Stimulated activated CD4-positive, alpha-beta T cell treated with anti-CD3 and anti-CD28 coated beads, Interleukin-2, amount 100 ng/mL, for 4 hours (primary cell): ENCODE results near the gene DLEC1.
A peak's percentile ranks its signal among the peaks of the same experiment; 100 is the strongest.
"Not testable (repeated sequence)": the region's sequence is repeated elsewhere in the genome, so short reads cannot be mapped to it uniquely, and the experiment has no call there.

Experiments
- DNase-seq: peaks from one replicate; pipeline ENCODE4 v3.0.0-alpha.2; 2020; ENCODE audit warnings: low read depth

DLEC1 gene

DNA sequence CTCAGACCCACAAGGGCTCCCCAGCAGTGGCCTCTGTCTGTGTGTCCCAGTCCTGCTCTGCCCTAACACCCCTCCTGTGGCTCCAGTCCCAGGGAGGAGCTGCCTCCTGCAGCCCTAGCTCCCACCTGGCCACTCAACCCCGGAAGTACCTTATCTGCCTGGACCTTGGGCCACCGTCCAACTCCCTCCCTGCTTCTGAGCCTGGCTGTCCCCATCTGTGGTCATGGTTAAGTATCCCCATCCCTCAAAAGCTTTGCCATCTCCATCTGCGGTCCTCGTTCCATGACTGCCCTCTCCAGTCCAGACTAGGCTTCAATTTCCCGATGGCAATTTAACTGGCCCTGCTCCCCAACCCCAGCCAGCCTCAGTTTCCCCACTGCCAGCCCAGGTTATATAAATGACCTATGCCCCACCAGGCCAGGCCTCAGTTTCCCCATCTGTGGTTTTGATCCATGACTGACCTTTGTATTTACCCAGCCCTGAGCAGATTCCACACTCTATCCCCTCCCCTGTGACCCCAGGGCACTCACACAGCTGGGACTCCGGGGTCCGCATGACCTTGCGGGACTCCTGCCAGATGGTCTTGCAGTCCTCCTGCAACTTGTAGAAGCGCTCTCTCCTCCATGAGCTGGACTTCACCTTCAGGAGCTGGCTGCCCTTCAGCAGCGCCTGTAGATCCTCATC lies 19.2 kb upstream of the DLEC1 start:
- DNase-seq = no peak

DNA sequence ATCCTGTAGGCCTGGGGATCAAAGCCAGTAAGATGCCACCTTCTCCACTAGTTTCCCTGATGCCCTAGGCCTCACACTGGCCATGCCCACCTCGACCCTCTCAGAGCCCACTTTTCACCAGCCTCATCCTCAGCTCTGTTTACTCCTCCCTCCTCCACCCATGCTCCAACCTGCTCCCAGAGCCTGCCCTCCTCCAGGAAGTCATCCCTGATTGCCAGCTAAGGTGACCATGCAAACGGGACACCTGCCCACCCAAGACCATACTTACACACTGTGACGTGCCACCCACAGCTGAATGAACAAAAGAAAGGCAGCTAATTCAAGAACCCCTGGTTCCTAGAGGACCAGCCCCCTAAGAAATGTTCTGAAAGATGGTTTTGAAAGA lies 18.7 kb upstream of the DLEC1 start:
- DNase-seq = no peak

DNA sequence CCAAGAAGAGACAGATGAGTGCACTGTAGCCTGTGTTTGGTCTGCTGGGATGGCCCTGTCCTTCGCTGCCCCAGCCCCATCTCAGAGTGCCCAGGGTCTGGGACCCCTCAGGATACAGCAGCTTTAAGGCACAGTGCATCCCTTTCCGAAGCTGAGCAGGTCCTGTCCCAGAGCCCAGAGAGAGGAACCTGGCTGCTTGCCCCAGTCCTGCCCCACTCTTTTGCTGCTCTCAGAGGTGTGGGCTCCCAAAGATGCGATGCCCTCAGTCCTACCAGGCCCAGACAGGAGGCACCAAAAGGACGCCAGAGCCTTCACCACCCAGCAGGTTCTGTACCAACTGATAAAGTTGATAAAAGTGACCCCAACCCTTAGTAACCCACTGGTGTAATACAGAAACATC lies 17.8 kb upstream of the DLEC1 start:
- no peak for DNase-seq

DNA sequence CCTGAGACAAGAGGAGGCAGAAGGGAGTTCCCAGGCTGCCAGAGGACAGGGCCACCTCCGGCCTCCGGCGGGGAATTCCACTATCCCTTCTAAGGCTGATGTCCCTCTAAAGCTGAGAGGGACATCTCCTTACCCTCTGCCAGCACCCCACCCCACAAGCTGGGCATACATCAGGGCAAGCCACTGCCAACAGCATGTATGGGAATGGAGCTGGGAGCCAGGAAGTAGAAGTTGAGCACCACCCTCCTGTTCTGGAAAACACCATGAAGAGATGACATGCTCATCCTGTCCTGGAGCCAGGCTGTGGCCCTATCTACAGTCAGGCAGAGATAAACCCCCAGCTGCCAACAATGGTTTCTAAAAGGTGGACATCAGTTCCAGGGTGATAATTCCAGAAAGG lies 16.7 kb upstream of the DLEC1 start:
- DNase-seq = no peak

DNA sequence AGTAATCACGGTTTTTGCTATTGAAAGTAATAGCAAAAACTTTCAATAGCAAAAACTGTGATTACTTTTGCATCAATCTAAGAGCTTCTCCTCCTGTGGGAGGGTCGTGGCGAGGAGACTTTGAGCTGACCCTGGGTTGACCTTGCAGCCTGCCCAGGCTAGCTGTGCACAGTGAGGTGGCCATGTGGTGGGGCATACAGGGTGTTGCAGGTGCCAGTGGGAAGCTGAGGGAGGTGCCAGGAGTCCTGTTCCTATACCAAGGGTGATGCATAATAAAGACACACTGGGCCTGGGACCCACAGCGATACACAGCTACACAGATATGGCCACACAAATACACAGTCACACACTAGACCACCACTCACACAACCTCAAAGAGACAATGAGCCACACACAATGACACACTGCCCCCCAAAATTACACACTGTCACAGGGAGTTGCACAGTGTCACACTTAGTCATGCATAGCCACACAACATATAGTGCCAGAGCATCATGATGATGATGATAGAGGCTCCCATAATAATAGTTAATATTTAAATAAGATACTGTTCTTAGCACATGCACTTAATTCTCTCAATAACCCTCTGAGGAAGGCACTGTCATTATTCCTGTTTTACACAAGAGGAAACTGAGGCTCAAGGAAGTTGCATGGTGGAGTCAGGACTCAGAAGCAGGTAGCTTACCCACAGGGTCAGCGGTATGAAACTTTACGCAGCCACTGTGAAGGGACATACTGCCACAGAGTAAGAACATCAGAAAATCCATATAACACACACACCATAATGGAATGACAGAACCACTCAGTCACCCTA lies 15.9 kb upstream of the DLEC1 start:
- DNase-seq = no peak

DNA sequence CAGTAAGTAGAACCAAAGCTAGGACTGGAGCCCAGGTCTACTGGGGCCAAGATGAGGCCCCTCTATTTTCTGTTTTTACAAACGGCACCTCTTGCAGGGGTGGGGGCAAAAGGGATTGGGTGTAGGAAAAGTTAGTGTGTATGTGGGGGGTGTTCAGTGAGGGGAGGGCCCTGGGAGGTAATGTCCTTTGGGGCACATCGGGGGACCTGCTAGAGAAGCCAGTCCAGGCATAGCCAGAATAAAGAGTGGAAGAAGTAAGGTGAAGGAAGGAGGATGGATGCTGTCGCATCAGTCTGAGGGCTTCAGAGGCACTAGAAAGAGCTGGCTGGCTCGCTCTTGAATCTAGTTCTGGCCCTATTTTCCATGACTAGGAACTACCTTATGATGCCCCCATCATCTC lies 12.2 kb upstream of the DLEC1 start:
- no peak for DNase-seq

DNA sequence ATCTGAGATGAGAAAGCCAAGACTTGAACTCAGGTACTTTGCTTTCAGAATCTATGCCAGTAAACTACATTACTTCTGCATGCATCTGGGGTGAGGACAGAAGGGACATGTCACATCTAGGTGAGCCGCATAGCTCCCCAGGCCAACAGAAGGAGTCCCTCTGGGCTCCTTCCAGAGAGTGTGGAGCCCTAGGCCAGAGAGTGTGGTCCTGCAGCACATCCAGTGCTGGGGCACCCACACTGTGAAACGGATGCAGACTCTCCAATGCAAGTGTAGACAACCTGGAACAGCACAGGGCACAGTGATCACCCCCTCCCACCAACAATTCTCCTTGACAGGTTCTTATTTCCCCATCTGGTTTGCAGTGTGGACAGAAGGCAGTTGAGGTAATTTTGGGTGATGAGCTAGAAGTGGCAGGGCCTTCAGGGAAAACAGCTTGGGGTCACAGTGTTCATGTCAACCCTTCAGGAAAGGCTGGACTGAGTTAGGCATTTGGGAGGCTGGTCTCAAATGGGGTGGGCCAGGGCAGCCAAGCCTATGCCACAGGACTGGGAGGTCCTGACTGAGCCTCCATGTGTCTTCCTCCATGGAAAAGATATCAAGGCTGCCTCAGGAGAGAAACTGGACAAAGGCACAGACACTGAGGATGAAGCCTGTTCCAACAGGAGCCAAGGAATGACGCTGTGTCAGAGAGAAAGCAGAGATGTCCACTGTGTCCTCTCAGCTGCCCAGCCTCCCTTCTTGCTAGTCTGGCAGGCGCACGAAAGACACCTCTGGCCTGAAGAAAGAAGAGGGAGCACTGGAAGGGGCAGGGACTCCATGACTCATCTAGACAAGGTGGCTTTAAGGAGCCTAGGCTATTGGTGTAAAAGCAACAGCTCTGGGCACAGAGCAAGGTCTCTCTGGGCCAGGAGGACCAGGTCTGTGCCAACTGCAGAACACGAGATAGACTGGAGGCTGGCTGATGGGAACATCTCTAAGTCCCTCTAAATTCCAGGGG lies 11.2 kb upstream of the DLEC1 start:
- DNase-seq = no peak

DNA sequence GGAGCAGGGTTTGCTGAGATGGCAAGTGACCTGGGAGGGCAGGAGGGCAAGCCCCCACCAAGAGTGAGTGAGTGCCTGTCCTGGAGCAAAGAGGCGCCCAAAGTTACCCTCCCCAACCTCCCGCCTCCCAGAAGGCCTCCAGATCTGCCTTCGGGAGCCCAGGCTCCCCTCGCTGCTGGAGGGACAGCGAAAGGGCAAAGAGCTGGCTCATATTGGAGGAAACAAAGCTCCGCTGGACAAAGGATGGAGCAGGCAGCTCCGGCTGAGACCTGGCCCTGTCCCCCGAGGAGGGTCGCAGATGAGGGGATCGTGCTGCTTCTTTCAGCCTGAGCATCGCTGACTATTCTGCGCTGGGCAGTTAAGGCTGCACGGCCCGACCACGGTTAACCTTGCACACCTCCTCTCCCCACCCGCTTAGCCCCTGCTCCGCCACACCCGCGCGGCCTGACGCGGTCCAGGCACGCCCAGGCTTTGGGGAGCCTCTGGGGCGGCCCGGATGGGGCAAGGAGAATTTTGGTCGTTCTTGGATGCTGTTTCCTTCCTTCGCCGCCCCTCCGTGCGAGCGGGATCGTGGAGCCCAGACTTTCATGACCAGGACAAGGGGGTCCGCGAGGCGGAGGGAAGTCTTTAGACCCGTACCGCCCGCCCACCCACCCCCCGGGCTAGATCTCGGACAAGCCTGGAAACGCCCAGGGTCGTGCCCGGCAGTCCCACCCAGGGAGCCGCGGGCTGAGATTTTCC lies 10.2 kb upstream of the DLEC1 start:
- DNase-seq = no peak

DNA sequence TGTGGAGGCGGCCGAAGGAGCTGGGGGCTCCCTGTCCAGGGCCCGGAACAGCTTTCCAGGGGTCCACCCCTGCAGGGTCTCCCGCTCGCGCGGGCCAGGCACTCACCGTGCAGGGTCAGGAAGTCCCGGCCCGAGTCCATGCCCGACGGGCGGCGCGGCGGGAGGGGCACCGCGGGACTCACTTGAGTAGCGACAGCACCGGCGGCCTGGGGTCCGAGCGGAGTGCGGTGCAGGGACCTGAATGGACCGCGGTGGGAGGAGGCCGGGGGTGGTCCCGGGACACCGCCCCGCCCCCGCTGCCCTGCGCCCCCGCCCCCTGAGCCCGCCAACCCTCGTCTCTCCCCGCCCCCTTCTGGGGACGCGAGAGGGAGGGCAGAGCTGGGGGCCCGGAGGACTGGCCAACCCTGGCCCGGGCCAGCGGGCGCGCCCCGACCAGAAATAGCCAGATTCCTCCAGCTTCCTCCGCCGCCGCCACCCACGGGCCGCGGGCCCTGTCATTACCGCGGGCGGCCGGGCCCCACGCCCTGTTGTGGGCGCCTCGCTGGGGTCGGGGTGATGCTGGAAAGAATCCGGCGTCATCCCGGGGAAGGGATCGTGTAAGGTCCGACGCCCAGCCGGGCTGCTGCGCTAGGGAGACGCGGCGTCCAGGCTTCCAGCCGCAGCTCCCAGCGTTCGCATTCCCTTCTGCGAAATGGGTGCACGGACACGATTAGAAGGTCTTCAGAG lies 9.4 kb upstream of the DLEC1 start, which contains the start of gene PLCD1:
Gene PLCD1, minus strand, starts transcription at position 243 of the 726 bp plus-strand sequence. Its CDS starts 103 bp downstream, at position 140.
- no peak for DNase-seq

DNA sequence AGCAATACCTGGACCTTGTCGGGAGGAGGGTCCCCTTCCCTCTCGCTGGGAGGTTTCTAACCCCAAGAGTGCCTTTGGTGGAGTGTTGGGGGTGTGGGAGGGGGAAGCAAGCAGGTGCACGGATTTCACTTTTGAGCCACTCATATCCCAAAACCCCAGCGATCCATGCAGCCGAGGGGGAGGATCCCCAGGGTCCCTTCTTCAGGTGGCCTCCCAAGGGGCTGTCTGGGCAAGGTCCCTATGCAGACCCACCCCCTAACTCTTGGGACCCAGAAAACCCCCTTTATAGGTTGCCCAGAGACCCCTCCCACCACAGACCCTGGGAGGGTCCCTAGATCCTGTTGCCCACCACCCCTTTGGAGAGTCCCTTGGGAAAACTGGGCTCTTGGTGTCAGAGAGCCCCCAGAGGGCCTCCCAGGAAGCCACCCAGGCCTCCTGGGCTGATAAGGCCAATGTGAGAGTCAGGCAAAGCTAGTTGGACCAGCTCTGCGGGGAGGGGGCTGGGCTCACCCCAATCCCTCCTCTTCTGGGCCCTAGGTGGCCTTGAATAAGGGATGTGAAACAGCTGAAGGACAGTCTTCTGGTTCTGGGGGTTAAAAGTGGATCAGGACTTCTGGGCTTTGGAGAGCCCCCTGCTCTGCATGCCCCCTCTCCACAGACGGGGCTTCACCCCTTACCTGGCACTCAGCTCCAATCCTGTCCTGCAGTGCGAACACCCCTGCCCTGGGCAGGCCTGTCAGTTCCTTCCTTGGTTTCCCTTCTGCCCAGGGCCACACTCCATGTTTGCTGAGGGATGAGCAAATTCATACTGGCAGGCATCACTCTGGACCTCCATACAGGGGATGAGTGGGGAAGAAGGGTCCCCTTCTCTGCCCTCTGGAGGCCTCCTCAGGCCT lies 8.6 kb upstream of the DLEC1 start:
- no peak for DNase-seq

DNA sequence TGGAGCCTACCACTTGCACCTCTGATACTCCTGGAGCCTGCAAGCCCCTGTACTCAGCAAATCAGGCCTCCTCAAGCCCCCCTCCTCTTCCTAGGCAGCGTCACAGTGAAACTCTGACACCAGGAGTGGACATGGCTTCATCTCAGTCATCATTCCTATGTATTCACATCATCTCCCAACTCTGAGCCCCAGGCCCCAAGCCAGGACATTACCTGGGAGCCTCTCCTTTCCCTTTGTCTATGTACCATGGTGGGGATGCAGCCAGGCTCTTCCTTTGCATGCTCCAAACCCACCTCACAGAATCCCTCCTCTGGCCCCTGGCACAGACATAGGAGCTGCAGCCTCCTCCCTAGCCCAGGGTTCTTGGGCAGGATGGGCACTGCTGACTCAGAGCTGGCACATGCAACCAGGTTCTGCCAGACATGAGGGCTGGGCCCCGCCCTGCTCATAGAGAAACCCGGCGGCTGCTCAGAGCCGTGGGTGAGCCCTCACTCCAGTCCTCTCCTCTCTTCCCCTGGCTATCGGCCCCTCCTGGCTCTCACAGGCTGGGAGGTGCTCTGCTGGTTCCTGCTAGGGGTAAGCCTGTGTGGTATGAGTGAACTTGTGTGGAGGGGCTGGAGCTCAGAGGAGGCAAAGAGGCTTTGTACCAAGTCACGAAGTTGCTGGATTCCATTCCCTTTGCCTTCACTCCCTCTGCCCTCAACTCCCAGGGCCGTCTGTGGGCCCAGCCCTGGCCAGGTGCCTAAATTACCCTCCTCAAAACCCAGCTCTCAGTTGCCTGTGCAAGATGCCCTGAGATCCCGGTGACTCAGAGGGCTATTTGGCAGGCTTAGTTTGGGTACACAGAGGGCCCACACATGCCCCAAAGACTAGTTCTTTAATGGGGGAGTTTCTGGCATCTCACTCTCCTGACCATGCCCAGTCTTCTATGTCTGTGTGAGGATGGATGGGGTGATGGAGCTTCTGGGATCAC lies 7.7 kb upstream of the DLEC1 start:
- peak; percentile 58 for DNase-seq

DNA sequence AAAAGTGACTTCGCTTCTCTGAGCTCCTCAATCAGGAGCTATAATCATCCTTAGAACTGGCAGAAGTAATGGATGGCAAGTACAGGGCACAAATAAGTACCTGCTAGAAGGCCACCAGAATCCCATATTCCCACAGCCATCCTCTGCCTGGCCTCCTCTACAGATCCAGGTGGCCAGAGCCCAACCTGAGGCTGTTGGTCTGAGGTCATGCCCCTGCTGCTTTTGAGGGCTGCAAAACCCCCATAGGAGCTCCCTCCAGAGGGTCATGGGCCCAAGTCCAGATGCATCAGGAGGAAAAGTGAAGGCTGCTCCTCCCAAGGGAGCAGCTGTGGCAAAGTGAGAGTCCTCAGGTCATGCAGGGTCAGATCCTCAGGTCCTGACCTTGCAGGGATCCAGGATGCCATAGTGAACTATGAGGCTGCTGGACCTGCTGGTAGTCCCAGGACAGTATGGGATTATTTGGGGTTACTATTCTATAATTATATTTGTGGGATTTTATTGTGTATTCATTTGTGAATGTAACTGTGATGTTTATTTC lies 6.6 kb upstream of the DLEC1 start:
- no peak for DNase-seq

DNA sequence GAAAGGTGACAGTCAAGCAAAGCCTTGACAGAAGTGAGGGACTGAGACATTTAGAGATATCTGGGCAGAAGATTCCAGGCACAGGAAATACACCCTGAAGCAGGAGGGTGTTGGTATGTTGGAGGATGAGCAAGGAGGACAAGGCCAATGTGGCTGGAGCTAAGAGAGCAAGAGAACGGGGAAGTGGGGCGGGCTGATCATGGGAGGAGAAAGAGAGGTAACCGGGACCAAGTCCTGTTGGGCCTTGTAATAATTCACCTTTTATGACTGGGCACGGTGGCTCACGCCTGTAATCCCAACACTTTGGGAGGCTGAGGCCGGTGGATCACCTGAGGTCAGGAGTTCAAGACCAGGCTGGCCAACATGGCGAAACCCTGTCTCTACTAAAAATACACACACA lies 5.4 kb upstream of the DLEC1 start:
- not testable (repeated sequence) for DNase-seq

DNA sequence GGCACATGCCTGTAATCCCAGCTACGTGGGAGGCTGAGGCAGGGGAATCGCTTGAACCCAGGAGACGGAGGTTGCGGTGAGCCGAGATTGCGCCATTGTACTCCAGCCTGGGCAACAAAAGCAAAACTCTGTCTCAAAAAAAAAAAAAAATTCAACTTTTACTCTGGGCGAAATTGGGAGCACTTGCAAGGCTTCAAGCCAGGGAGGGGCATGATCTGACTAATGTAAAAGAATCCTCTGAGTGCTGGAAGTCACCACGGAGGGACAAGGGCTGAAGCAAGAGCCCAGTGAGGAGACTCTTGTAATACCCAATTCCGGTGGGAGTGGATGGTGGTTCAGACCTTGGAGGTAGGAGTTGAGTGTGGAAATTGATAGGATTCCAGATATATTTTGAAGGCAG lies 4.7 kb upstream of the DLEC1 start:
- not testable (repeated sequence) for DNase-seq

DNA sequence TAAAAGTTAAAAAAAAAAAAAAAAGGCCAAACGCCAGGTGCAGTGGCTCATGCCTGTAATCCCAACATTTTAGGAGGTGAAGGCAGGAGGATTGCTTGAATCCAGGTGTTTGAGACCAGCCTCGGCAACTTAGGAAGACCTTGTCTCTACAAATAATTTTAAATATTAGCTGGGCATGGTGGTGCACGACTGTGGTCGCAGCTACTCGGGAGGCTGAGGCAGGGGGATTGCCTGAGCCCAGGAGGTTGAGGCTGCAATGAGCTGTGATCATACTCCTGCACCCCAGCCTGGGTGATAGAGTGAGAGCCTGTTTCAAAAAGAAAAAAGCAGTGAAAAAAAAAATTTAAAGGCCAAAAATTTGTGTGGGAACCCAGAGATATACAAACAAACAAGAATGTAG lies 2.7 kb upstream of the DLEC1 start:
- no peak for DNase-seq

DNA sequence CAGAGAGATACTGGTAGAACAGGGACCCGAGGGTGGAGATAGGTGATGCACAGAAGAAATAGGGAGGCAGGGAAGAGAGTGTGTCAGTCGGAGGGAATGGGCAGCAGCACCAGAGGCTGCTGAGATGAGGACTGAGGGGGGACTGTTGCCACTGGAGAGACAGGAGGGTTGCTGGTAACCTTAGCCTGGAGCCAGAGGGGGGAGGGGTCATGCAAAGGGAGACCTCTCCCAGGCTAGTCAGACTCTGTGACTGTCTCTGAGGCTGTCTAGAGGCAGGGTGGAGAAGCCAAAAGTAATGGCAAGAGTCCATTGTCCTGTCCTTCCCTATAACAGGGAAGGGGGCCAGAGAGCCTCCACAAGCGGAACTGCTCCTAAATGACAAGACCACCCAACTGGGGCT lies 2.1 kb upstream of the DLEC1 start:
- DNase-seq = no peak

DNA sequence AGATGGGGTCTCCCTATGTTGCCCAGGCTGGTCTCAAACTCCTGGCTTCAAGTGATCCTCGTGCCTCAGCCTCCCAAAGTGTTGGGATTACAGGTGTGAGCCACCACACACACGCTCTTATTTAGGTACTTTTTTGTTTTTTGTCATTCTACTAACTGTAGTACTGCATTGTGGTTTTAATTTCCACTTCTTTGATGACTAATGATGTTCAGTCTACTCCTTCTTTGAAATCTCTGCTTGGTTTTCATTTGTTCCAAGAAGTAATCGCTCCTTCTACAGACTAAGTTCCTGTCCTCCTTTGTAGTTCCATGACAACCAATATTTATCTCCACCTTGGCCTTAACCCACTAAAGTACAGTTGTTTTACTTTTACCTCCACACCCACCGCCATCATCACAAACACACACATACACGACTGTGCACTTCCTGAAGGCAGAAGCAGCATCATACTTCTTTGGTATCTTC lies 529 bp upstream of the DLEC1 start:
- DNase-seq = peak; percentile 40

DNA sequence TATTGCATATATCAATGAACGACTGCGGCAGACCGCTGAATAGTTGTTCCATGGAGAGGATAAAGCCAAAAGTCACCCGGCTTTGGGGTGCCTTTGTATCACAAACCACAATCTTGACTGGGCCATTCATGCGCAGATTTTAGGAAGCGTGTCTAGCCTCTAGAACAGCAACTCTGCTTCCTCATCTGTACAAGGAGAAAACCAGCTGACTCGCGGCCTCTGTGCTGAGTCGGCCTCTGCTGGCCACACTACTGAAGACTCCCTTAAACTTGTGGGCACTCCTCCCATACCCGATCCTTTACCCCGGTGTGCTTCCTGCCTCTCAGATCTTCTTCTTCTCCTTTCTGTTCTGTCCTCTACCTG lies 872 bp downstream of the DLEC1 start:
- DNase-seq = peak; percentile 26
